Placental pericyte (primary cell): Measurements from ENCODE around the gene HSD17B3. TPM values are rescaled to one million over a fixed set of nuclear protein-coding genes. Genes with fewer than 3 reads are reported as not detected.

Experiments used
- small RNA-seq: library from RNA; depleted of rRNA; stranded (forward); fragments of <200 nt; gene quantifications from one replicate; pipeline ENCODE3, GENCODE V24; 2012; ENCODE audit warnings: low replicate concordance
- total RNA-seq: library from RNA; depleted of rRNA; stranded (reverse); fragments of >200 nt; gene quantifications from 2 replicates; pipeline ENCODE4 v1.2.3, GENCODE V29; 2012

The HSD17B3 gene
- not detected in 2 replicates for total RNA-seq

GRCh38 chr9:96302021-96302420 is at the start of gene HSD17B3:
Gene HSD17B3 (minus strand): TSS chr9:96302176. CDS start chr9:96302104, 72 bp downstream.

Small RNAs within 50 kb of the gene (small RNA-seq; reads per million reads assigned to genes)
- gene RNU6-1160P = not detected

Other genes starting within 250 kb of the HSD17B3 start
- 26.9 and 29.9 TPM in 2 replicates for gene SLC35D2, start 81.5 kb upstream of the HSD17B3 start, total RNA-seq
- gene ZNF367, start 116.2 kb upstream of the HSD17B3 start, total RNA-seq = 0.22 and 9.0 TPM in 2 replicates
- 13.6 and 17.7 TPM in 2 replicates for gene HABP4, start 148.0 kb upstream of the HSD17B3 start, total RNA-seq